ENCODE measurements around the gene CCDC92. TPM values are rescaled to one million over a fixed set of nuclear protein-coding genes. Genes with fewer than 3 reads are reported as not detected.

CCDC92 gene
- total RNA-seq, 1 experiment from 2014 or later = 53.7 TPM

DNA sequence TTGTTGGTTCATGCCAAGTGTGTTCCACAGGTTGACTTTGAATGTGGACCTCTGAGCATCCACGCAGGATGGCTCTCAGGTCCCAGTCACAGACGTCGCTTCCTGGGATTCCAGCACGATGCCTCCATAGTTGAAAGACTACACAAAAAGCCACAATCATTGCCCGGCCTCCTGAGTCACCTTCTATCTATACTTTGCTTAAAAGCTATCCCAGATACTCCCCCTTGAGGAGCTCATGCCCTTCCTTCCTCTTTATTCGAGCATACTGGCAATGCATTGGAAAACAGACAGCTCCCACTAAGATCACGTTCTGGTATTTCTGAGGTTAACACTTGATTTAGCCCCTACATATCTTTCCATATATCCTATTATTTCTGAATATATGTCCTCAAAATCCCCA lies 40.4 kb upstream of the CCDC92 start:
- in situ Hi-C loops (cut with HindIII; ENCODE audit: low pct_unique_long_range_greater_than_20kb, low sequenced_read_pairs) = no loop called here
- H3K4me1 ChIP-seq (ENCODE audit: control insufficient read depth, insufficient read depth, low read length) = no peaks in the 10 kb centered on the region
- DNase-seq (ENCODE audit: low read depth, low spot score) (no peak), ATAC-seq (no peak)
- H3K27me3 ChIP-seq (ENCODE audit: control insufficient read depth, insufficient read depth, low read length) = no peaks in the 10 kb centered on the region
- peaks cover 28% of the 10 kb centered on the region for H3K36me3 ChIP-seq (ENCODE audit: control insufficient read depth, insufficient read depth, low read length)
- ChIA-PET CTCF (no interaction called here), POLR2A (interaction anchor here (0.7 kb wide), 1 partner anchor 368 kb away, joined by 3 read pairs; no protein-coding TSS in a partner anchor)
- H3K9me3 ChIP-seq (ENCODE audit: control insufficient read depth, insufficient read depth, low read depth, low read length) = no peaks in the 10 kb centered on the region
- TF ChIP-seq REST (IDR thresholded peaks at IDR 0.05; ENCODE audit: insufficient read depth in 1 of 2, low read depth in 2 of 2, low read length in 1 of 2) (no peak), TCF7L2 (IDR thresholded peaks at IDR 0.05; ENCODE audit: low read depth, low read length) (no peak), POLR2AphosphoS5 (IDR thresholded peaks at IDR 0.05; ENCODE audit: low read depth, low read length) (no peak), SIN3A (IDR thresholded peaks at IDR 0.05; ENCODE audit: borderline replicate concordance, insufficient read depth, low read depth, low read length) (no peak)
- TF ChIP-seq, protein P1, sequence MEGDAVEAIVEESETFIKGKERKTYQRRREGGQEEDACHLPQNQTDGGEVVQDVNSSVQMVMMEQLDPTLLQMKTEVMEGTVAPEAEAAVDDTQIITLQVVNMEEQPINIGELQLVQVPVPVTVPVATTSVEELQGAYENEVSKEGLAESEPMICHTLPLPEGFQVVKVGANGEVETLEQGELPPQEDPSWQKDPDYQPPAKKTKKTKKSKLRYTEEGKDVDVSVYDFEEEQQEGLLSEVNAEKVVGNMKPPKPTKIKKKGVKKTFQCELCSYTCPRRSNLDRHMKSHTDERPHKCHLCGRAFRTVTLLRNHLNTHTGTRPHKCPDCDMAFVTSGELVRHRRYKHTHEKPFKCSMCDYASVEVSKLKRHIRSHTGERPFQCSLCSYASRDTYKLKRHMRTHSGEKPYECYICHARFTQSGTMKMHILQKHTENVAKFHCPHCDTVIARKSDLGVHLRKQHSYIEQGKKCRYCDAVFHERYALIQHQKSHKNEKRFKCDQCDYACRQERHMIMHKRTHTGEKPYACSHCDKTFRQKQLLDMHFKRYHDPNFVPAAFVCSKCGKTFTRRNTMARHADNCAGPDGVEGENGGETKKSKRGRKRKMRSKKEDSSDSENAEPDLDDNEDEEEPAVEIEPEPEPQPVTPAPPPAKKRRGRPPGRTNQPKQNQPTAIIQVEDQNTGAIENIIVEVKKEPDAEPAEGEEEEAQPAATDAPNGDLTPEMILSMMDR (IDR thresholded peaks at IDR 0.05) = no peak
- no peak overlapping the region for H3K27ac ChIP-seq (ENCODE audit: low read length)
- intact Hi-C loops (cut with micrococcal nuclease; ENCODE audit: unreplicated experiment) = no loop called here
- H3K4me3 ChIP-seq (ENCODE audit: low read depth in 2 of 2, low read length in 2 of 2) = no peak overlapping the region
- BruUV-seq (replicated peaks) = no TSS peak

GRCh38 chr12:124011435-124012115 lies 38.9 kb upstream of the CCDC92 start:
- H3K4me1 ChIP-seq (ENCODE audit: control insufficient read depth, insufficient read depth, low read length) = no peaks in the 10 kb centered on the region
- peaks cover 28% of the 10 kb centered on the region for H3K36me3 ChIP-seq (ENCODE audit: control insufficient read depth, insufficient read depth, low read length)
- H3K27me3 ChIP-seq (ENCODE audit: control insufficient read depth, insufficient read depth, low read length) = no peaks in the 10 kb centered on the region
- H3K4me3 ChIP-seq (ENCODE audit: low read depth in 2 of 2, low read length in 2 of 2) = no peak overlapping the region
- intact Hi-C loops (cut with micrococcal nuclease; ENCODE audit: unreplicated experiment) (no loop called here), in situ Hi-C loops (cut with HindIII; ENCODE audit: low pct_unique_long_range_greater_than_20kb, low sequenced_read_pairs) (no loop called here)
- no peak overlapping the region for H3K27ac ChIP-seq (ENCODE audit: low read length)
- BruUV-seq (replicated peaks) = no TSS peak
- no peaks in the 10 kb centered on the region for H3K9me3 ChIP-seq (ENCODE audit: control insufficient read depth, insufficient read depth, low read depth, low read length)
- POLR2A ChIA-PET = no interaction called here
- DNase-seq (ENCODE audit: low read depth, low spot score) = no peak
- CTCF ChIA-PET = no interaction called here
- TF ChIP-seq, protein P1 (IDR thresholded peaks at IDR 0.05) = no peak
- TF ChIP-seq REST (IDR thresholded peaks at IDR 0.05; ENCODE audit: insufficient read depth in 1 of 2, low read depth in 2 of 2, low read length in 1 of 2) = no peak
- no peak for TF ChIP-seq POLR2AphosphoS5 (IDR thresholded peaks at IDR 0.05; ENCODE audit: low read depth, low read length)
- TF ChIP-seq SIN3A (IDR thresholded peaks at IDR 0.05; ENCODE audit: borderline replicate concordance, insufficient read depth, low read depth, low read length) = no peak
- TF ChIP-seq TCF7L2 (IDR thresholded peaks at IDR 0.05; ENCODE audit: low read depth, low read length) = no peak
- no peak for ATAC-seq
